GM12872 (cell line): Measurements from ENCODE around the gene PRR20E.
"Not testable (repeated sequence)": the region's sequence is repeated elsewhere in the genome, so short reads cannot be mapped to it uniquely, and the experiment has no call there.

ENCODE experiments used
- CTCF ChIP-seq: IDR thresholded peaks from 3 replicates; pipeline ENCODE4 v1.5.1; 2011; ENCODE audit warnings: low read depth, mild to moderate bottlenecking, low read length, moderate library complexity; ENCODE audit not compliant: insufficient read depth

The PRR20E gene

GRCh38 chr13:57166897-57167296 is at the start of gene PRR20E:
PRR20E (plus strand) TSS chr13:57167197; CDS start chr13:57167584, 387 bp downstream.
- TF ChIP-seq CTCF: not testable (repeated sequence)

DNA sequence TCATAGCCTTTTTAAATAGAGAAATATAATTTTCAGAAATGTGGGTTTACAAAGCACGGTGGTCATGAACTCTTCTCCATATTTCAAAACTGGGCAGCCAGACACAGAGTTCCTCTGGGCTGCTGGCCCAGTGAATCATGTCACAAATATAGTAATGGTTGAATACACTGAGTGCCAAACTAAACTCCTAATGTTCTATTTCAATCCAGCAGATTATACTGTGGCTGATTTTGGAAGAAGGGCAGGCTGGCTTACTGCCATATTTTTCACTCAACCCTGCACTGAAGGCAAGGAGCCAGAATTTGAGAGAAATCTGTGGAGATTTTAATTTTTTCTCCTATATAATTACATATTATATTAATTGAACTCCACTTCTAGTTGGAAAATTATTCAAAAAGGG is 43.3 kb upstream of the PRR20E start:
- no peak for TF ChIP-seq CTCF

DNA sequence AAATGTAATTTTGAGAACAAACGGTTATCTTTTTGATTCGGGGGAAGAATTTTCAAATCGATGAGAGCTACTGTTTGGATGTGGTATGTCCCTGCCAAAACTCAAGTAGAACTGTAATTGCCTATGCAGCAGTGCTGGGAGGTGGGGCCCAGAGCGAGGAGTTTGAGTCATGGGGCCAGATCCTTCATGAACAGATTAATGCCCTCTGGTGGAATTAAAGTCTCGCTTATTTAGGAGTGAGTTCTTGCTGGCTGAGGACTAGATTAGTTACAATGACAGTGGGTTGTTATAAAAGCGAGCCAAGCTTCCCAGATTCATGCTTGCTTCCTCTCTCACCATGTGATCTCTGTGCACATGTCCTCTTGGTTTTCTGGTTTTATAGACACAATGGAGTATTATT is 38.1 kb upstream of the PRR20E start:
- TF ChIP-seq CTCF: no peak

GRCh38 chr13:57136093-57136492 is 30.9 kb upstream of the PRR20E start:
- TF ChIP-seq CTCF: no peak

GRCh38 chr13:57137585-57137984 is 29.4 kb upstream of the PRR20E start:
- no peak for TF ChIP-seq CTCF

DNA sequence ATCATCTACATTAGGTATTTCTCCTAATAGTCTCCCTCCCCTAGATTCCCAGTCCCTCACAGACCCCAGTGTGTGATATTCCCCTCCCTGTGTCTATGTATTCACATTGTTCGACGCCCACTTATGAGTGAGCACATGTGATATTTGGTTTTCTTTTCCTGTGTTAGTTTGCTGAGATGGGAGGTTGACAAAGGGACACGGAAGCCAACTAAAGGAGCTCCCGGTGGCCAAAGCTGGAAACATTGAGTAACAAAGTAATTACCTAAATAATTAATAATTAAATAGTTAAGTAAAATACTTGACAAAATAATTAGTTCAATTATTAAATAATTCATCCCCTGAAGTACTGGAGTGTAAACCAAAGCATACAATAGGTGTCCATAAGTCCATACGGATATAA is 28.0 kb upstream of the PRR20E start:
- no peak for TF ChIP-seq CTCF

GRCh38 chr13:57140235-57140968 is 26.6 kb upstream of the PRR20E start, which contains the start of gene PRR20A:
PRR20A (plus strand) TSS chr13:57140918; CDS start chr13:57141305, 387 bp downstream.
- TF ChIP-seq CTCF: not testable (repeated sequence)
